ENCODE results near the gene GSK3A. TPM values are rescaled to one million over a fixed set of nuclear protein-coding genes. Genes with fewer than 3 reads are reported as not detected.

Gene GSK3A
- total and polyA plus RNA-seq, 9 of the 15 experiments (the other 6 are each of a cell fraction or from before 2014, with no cell fraction given), result 0.62 to 90.7 (median 33.3) TPM

GRCh38 chr19:42217520-42218437 lies 24.6 kb downstream of the GSK3A start, which contains the start of gene DEDD2 (continued):
- TF ChIP-seq BRF2 (IDR thresholded peaks at IDR 0.05; ENCODE audit: borderline replicate concordance, insufficient read depth, insufficient read length), result no peak
- no peak for TF ChIP-seq BRD4 (IDR thresholded peaks at IDR 0.05)
- TF ChIP-seq CBFB (CRISPR knock-in tag; IDR thresholded peaks at IDR 0.05), result no peak
- TF ChIP-seq ZNF398 (CRISPR knock-in tag; IDR thresholded peaks at IDR 0.05), result no peak
- no peak for TF ChIP-seq GTF2E2 (tag; IDR thresholded peaks at IDR 0.05)
- TF ChIP-seq IRF1 (CRISPR knock-in tag; IDR thresholded peaks at IDR 0.05; ENCODE audit: borderline replicate concordance), result no peak
- TF ChIP-seq NKRF (IDR thresholded peaks at IDR 0.05; ENCODE audit: borderline replicate concordance), result peak; percentile 39; the same call in 1 of the 2 replicates
- no peak for TF ChIP-seq RHOXF2B (CRISPR knock-in tag; conservative IDR thresholded peaks at IDR 0.05)
- no peak for TF ChIP-seq BACH1 (tag; IDR thresholded peaks at IDR 0.05)
- TF ChIP-seq HCFC1 (IDR thresholded peaks at IDR 0.05; ENCODE audit: low read depth, low read length), result peak; percentile 59
- no peak for TF ChIP-seq CBX3 (IDR thresholded peaks at IDR 0.05; ENCODE audit: borderline replicate concordance in 1 of 2, low read length in 2 of 2)
- no peak for TF ChIP-seq CBX8 (IDR thresholded peaks at IDR 0.05; ENCODE audit: borderline replicate concordance, extremely low read depth, low read depth, low read length, poor library complexity, severe bottlenecking)
- no peak for TF ChIP-seq CREBBP (IDR thresholded peaks at IDR 0.05; ENCODE audit: low read depth, low read length)
- no peak for TF ChIP-seq NR2C2 (CRISPR knock-in tag; IDR thresholded peaks at IDR 0.05)
- peak; percentile 81 for TF ChIP-seq NR2C2 (tag; IDR thresholded peaks at IDR 0.05)
- no peak for TF ChIP-seq SREBF2 (CRISPR knock-in tag; IDR thresholded peaks at IDR 0.05)
- no peak for TF ChIP-seq SMARCA5 (IDR thresholded peaks at IDR 0.05)
- no peak for TF ChIP-seq ARHGAP35 (IDR thresholded peaks at IDR 0.05; ENCODE audit: partially characterized antibody)
- TF ChIP-seq ZNF785 (CRISPR knock-in tag; IDR thresholded peaks at IDR 0.05), result no peak
- no peak for TF ChIP-seq ATF2 (CRISPR knock-in tag; IDR thresholded peaks at IDR 0.05)
